Measurements from ENCODE around the gene GCGR. TPM values are rescaled to one million over a fixed set of nuclear protein-coding genes. Genes with fewer than 3 reads are reported as not detected.

Gene GCGR
- total and polyA plus RNA-seq, 2 experiments from 2014 or later = 0.17 to 0.23 TPM

- no peaks in the 10 kb centered on the region for H3K79me2 ChIP-seq (replicated peaks; ENCODE audit: insufficient read depth)
- peaks cover 5% of the 10 kb centered on the region for H3K4me1 ChIP-seq (ENCODE audit: insufficient read depth)
- H2AFZ ChIP-seq = no peak overlapping the region
- no peak overlapping the region for H3K27ac Mint-ChIP-seq
- no peaks in the 10 kb centered on the region for H3K27me3 ChIP-seq (ENCODE audit: insufficient read depth)
- no peak overlapping the region for H3K27ac ChIP-seq (ENCODE audit: low read depth)
- H3K9me2 ChIP-seq (ENCODE audit: insufficient read depth) = no peaks in the 10 kb centered on the region
- H3K4me3 Mint-ChIP-seq = no peak overlapping the region
- peaks cover 5% of the 10 kb centered on the region for H3K27me3 Mint-ChIP-seq (ENCODE audit: insufficient read depth, low read depth, poor library complexity)
- H3K4me3 ChIP-seq = no peak overlapping the region
- ATAC-seq (peak; percentile 29), DNase-seq (ENCODE audit: low spot score) (peak; percentile 24)
- H3K36me3 Mint-ChIP-seq (ENCODE audit: low read depth) = no peaks in the 10 kb centered on the region
- H3K4me2 ChIP-seq = peak overlapping the region; percentile 60; the same call in 1 of the 2 replicates
- H4K20me1 ChIP-seq (replicated peaks; ENCODE audit: insufficient read depth) = no peaks in the 10 kb centered on the region
- TF ChIP-seq NANOG (IDR thresholded peaks at IDR 0.05; ENCODE audit: borderline replicate concordance) = no peak
- TF ChIP-seq REST (IDR thresholded peaks at IDR 0.05; ENCODE audit: unreplicated experiment) = no peak
- no peak for TF ChIP-seq ZNF462 (CRISPR knock-in tag; IDR thresholded peaks at IDR 0.05)
- TF ChIP-seq EZH2 (IDR thresholded peaks at IDR 0.05; ENCODE audit: low read depth, unreplicated experiment) = no peak
- TF ChIP-seq CTCF (conservative IDR thresholded peaks at IDR 0.05; ENCODE audit: low read depth in 2 of 2) = no peak
- no peak for TF ChIP-seq POLR2AphosphoS5 (IDR thresholded peaks at IDR 0.05; ENCODE audit: low read depth)
- no peaks in the 10 kb centered on the region for H3K36me3 ChIP-seq (ENCODE audit: insufficient read depth)
- H3K4me1 Mint-ChIP-seq = peaks cover 3% of the 10 kb centered on the region
- H3K9me3 Mint-ChIP-seq = no peaks in the 10 kb centered on the region
- H3F3A ChIP-seq (replicated peaks; ENCODE audit: low read depth) = peaks cover 3% of the 10 kb centered on the region; the same call in 1 of the 2 replicates
These were observed 15.8 kb downstream of the GCGR start for GRCh38 chr17:81819708-81820107.

Measured in GM23338 (cell line).